Brain microvascular endothelial cell (primary cell): Measurements from ENCODE around the gene CAMK1D.

ENCODE experiments used
- DNase-seq: peaks from one replicate; pipeline ENCODE4 v3.0.0-alpha.2; 2020
- H3K27ac ChIP-seq: fragments of 250-450 bp; sonication (Bioruptor Pico); 2 replicates; pipeline ENCODE4 v1.5.1; 2020; ENCODE audit warnings: mild to moderate bottlenecking, moderate library complexity
- H3K27me3 ChIP-seq: fragments of 250-450 bp; sonication (Bioruptor Pico); replicated peaks from 2 replicates; pipeline ENCODE4 v1.5.1; 2020; ENCODE audit warnings: mild to moderate bottlenecking
- H3K36me3 ChIP-seq: fragments of 250-450 bp; sonication (Bioruptor Pico); replicated peaks from 2 replicates; pipeline ENCODE4 v1.5.1; 2020; ENCODE audit warnings: mild to moderate bottlenecking
- H3K4me3 ChIP-seq: 2 replicates; pipeline ENCODE4 v1.5.1; 2011; ENCODE audit warnings: low read depth, mild to moderate bottlenecking, control low read depth, low read length, moderate library complexity
- in situ Hi-C: cut with HindIII; loops from 2 replicates; pipeline ENCODE4 v1.10.0; 2017; ENCODE audit warnings: low sequenced_read_pairs, low pct_ligation_motif_present
- TF ChIP-seq, protein P1 (sequence below): IDR thresholded peaks from 2 replicates; pipeline ENCODE4 v1.5.1; 2011; ENCODE audit warnings: low read depth, mild to moderate bottlenecking, moderate library complexity, low read length, control low read depth, inconsistent platforms; ENCODE audit errors: missing control alignments

Gene CAMK1D

DNA sequence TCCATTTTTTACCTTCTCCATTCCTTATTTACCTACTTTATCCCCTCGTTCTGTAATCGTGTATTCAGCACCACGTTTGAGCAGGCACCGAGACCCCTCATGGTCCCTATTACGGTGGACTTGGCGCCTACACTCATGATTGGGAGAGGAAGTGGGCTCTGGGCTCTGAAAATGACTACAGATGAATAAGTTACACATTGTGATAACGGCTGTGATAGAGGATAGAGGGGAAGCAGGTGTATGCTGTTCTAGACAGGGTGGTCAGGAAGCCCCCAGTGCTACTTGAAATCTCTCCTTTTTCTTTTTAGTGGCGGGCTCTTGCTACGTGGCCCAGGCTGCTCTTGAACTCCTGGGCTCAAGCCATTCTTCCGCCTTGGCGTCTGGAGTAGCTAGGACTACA is 59.8 kb downstream of the CAMK1D start:
- TF ChIP-seq, protein P1, sequence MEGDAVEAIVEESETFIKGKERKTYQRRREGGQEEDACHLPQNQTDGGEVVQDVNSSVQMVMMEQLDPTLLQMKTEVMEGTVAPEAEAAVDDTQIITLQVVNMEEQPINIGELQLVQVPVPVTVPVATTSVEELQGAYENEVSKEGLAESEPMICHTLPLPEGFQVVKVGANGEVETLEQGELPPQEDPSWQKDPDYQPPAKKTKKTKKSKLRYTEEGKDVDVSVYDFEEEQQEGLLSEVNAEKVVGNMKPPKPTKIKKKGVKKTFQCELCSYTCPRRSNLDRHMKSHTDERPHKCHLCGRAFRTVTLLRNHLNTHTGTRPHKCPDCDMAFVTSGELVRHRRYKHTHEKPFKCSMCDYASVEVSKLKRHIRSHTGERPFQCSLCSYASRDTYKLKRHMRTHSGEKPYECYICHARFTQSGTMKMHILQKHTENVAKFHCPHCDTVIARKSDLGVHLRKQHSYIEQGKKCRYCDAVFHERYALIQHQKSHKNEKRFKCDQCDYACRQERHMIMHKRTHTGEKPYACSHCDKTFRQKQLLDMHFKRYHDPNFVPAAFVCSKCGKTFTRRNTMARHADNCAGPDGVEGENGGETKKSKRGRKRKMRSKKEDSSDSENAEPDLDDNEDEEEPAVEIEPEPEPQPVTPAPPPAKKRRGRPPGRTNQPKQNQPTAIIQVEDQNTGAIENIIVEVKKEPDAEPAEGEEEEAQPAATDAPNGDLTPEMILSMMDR = no peak
- no peak overlapping the region for H3K27ac ChIP-seq
- no peak for DNase-seq
- in situ Hi-C loops = no loop called here
- no peak overlapping the region for H3K4me3 ChIP-seq
- H3K36me3 ChIP-seq = no peaks in the 10 kb centered on the region
- H3K27me3 ChIP-seq = no peaks in the 10 kb centered on the region

DNA sequence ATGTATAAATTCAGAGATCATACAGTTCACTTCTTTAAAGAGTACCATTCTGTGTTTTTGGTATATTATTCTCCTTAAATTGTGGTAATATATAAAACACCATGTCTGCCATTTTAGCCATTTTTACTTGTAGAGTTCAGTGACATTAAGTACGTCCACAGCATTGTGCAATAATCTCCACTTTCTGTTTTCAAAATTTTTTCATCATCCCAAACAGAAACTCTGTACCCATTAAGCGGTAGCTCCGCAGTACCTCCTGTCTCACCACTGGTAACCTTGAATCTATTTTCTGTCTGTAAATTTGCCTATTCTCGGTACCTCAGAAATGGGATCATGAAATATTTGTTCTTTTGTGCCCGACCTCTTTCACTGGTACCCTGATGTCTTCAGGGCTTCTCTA is 60.3 kb downstream of the CAMK1D start:
- Histone ChIP-seq H3K27me3 (no peaks in the 10 kb centered on the region), H3K36me3 (no peaks in the 10 kb centered on the region), H3K4me3 (no peak overlapping the region), H3K27ac (no peak overlapping the region)
- no peak for DNase-seq
- TF ChIP-seq, protein P1 = no peak
- in situ Hi-C loops = no loop called here

DNA sequence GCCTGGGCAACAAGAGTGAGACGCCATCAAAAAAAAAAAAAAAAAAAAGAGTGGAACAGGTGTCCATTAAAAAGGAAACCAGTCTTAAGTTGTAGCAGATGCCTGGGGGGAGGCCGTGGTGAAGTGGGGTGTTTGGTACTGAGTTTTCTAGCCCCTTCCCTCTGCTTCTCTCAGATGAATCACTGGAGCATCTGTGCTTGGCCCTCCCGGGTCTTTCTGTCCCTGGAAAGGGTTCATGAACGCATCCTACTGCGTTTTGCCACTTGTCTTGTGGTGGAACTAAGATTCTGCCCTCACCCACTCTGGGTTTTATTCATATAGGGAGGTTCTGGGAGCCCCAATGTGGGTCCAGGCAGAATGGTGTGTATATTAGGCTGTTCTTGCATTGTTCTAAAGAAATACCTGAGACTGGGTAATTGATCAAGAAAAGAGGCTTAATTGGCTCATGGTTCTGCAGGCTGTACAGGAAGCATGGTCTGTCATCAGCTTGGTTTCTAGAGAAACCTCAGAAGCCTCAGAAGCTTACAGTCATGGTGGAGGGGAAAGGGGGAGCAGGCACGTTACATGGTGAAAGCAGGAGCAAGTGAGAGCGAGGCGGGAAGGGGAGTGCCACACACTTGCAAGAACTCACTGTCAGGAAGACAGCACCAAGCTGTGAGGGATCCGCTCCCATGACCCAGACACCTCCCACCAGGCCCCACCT is 63.5 kb downstream of the CAMK1D start:
- TF ChIP-seq, protein P1 = no peak
- H3K27ac ChIP-seq = no peak overlapping the region
- DNase-seq = no peak
- in situ Hi-C loops = no loop called here
- H3K4me3 ChIP-seq = no peak overlapping the region
- H3K27me3 ChIP-seq = no peaks in the 10 kb centered on the region
- H3K36me3 ChIP-seq = no peaks in the 10 kb centered on the region

DNA sequence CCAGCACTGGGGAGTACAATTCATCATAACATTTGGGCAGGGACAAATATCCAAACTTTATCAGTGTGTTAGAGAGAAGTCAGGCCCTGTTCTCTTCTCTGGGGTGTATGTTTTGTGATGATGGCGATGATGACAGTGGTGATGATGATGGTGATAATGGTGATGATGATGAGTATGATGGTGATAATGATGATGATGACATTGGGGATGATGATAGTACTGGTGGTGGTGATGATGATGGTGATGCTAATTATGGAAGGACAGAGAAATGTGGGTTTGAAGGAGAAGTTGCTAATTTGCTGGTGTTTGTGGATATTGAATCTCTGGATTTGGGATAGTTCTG is 64.0 kb downstream of the CAMK1D start:
- Histone ChIP-seq H3K27me3 (no peaks in the 10 kb centered on the region), H3K4me3 (no peak overlapping the region), H3K27ac (no peak overlapping the region), H3K36me3 (no peaks in the 10 kb centered on the region)
- TF ChIP-seq, protein P1 = no peak
- in situ Hi-C loops = no loop called here
- DNase-seq = no peak

DNA sequence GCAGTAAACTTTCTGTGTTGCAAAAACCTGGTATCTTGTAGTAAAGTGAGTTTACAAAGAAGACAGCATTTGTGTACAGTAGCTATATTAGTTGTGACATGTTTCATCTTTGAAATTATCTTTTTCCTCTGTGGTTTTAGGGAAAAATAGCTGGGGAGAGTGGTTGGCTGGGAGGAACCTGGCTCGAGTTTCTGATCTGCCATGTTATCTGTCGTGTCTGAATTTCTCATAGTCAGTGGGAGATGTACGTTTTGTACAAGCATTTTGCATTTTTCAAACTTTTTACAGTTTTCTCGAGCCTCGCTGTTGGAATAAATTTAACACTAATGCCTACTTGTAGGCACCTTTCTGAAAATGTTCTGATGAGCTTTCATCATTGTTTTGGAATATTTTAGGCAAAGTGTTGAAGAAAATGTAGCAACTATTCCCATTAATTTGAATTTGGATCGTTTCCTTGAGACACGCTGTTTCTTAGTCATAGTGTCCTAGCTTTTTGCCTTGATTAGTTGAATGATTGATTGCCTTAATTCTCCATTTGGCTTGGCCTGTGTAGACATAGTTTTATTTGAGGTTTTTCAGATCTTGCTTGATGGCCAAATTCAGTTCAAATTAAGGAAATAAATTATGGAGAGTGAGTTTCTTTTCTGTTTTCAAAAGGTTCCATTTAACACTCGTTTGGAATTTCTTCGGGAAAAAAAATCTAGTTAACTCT is 65.1 kb downstream of the CAMK1D start:
- Histone ChIP-seq H3K4me3 (no peak overlapping the region), H3K27me3 (no peaks in the 10 kb centered on the region), H3K36me3 (no peaks in the 10 kb centered on the region), H3K27ac (no peak overlapping the region)
- in situ Hi-C loops = no loop called here
- no peak for DNase-seq
- TF ChIP-seq, protein P1 = no peak
